CD14-positive monocyte (primary cell): Measurements from ENCODE around the gene GOLGA8H. TPM values are rescaled to one million over a fixed set of nuclear protein-coding genes. Genes with fewer than 3 reads are reported as not detected.
"Not testable (repeated sequence)": the region's sequence is repeated elsewhere in the genome, so short reads cannot be mapped to it uniquely, and the experiment has no call there.

ENCODE experiments used
- DNase-seq, 3 donors: peaks; one replicate each; pipeline ENCODE4 v3.0.0-alpha.2; 2011 to 2022
- H2AFZ ChIP-seq: 2 replicates; pipeline ENCODE4 v1.6.0; 2012; ENCODE audit warnings: mild to moderate bottlenecking, low read depth, low read length, inconsistent platforms; ENCODE audit not compliant: insufficient read depth, poor library complexity, severe bottlenecking
- H3K27ac ChIP-seq, 2 donors: 1 replicate in 1 of 2; 2 replicates in 1 of 2; pipeline ENCODE4 v1.5.1; 2012 to 2013; ENCODE audit warnings: low read length in 2 of 2, control low read depth in 1 of 2, inconsistent platforms in 1 of 2, low read depth in 1 of 2, mild to moderate bottlenecking in 1 of 2
- H3K27me3 ChIP-seq, 2 donors: one replicate each; pipeline versions ENCODE4 v1.6.0 to v1.6.1; 2011 to 2013; ENCODE audit warnings: low read length in 2 of 2; ENCODE audit not compliant: control insufficient read depth in 2 of 2, insufficient read depth in 2 of 2
- H3K36me3 ChIP-seq, 2 donors: replicated peaks in 1 of 2; 1 replicate in 1 of 2; 2 replicates in 1 of 2; pipeline versions ENCODE4 v1.5.1 to v1.6.1; 2012 to 2013; ENCODE audit warnings: low read length in 2 of 2, control low read depth in 1 of 2, inconsistent platforms in 1 of 2, mild to moderate bottlenecking in 1 of 2; ENCODE audit not compliant: insufficient read depth in 2 of 2, control insufficient read depth in 1 of 2
- H3K4me1 ChIP-seq, 2 donors: 1 replicate in 1 of 2; 2 replicates in 1 of 2; pipeline versions ENCODE4 v1.5.1 to v1.6.1; 2012 to 2013; ENCODE audit warnings: low read length in 2 of 2, control low read depth in 1 of 2, inconsistent platforms in 1 of 2, mild to moderate bottlenecking in 1 of 2, moderate library complexity in 1 of 2; ENCODE audit not compliant: insufficient read depth in 2 of 2, control insufficient read depth in 1 of 2
- H3K4me2 ChIP-seq: replicated peaks from 2 replicates; pipeline ENCODE3; 2012; ENCODE audit warnings: low read length, moderate library complexity, mild to moderate bottlenecking; ENCODE audit not compliant: poor library complexity, severe bottlenecking; ENCODE audit errors: extremely low read depth
- H3K4me3 ChIP-seq, 3 experiments: fragments of 200-600 bp in 1 of 3; sonication (generic) in 1 of 3; replicated peaks in 1 of 3; 1 replicate in 2 of 3; 2 replicates in 1 of 3; pipeline ENCODE4 v1.5.1; 2011 to 2013; ENCODE audit warnings: low read length in 3 of 3, mild to moderate bottlenecking in 3 of 3, control low read depth in 2 of 3, low read depth in 2 of 3, inconsistent platforms in 1 of 3, moderate library complexity in 1 of 3
- H3K79me2 ChIP-seq: 2 replicates; pipeline ENCODE4 v1.6.0; 2012; ENCODE audit warnings: mild to moderate bottlenecking, control low read depth, inconsistent platforms, low read length, moderate library complexity; ENCODE audit not compliant: insufficient read depth
- H3K9ac ChIP-seq: 2 replicates; pipeline ENCODE4 v1.6.0; 2017; ENCODE audit warnings: low read length, mild to moderate bottlenecking; ENCODE audit not compliant: insufficient read depth, poor library complexity, severe bottlenecking
- H3K9me3 ChIP-seq, 2 donors: replicated peaks in 1 of 2; 1 replicate in 1 of 2; 2 replicates in 1 of 2; pipeline versions ENCODE4 v1.5.1 to v1.6.1; 2012 to 2013; ENCODE audit warnings: low read length in 2 of 2, control low read depth in 1 of 2; ENCODE audit not compliant: control insufficient read depth in 1 of 2, insufficient read depth in 1 of 2
- H4K20me1 ChIP-seq: 2 replicates; pipeline ENCODE4 v1.6.0; 2012; ENCODE audit warnings: mild to moderate bottlenecking, low read length, control low read depth, moderate library complexity; ENCODE audit not compliant: insufficient read depth
- H3K27ac Mint-ChIP-seq, 7 donors: one replicate each; pipeline ENCODE4 v1.8.0; 2020; ENCODE audit warnings: mild to moderate bottlenecking in 7 of 7, mixed read lengths in 7 of 7, moderate library complexity in 6 of 7, inconsistent platforms in 2 of 7
- H3K27me3 Mint-ChIP-seq, 3 donors: one replicate each; pipeline ENCODE4 v1.8.0; 2021 to 2022; ENCODE audit warnings: low read depth in 3 of 3, mild to moderate bottlenecking in 3 of 3, mixed read lengths in 3 of 3, moderate library complexity in 3 of 3, inconsistent platforms in 1 of 3
- H3K36me3 Mint-ChIP-seq, 2 donors: one replicate each; pipeline ENCODE4 v1.8.0; 2020; ENCODE audit warnings: mixed read lengths in 2 of 2, inconsistent platforms in 1 of 2, mild to moderate bottlenecking in 1 of 2
- H3K4me1 Mint-ChIP-seq: one replicate; pipeline ENCODE4 v1.8.0; 2020; ENCODE audit warnings: mild to moderate bottlenecking, mixed read lengths
- H3K4me3 Mint-ChIP-seq, 2 donors: one replicate each; pipeline ENCODE4 v1.8.0; 2020; ENCODE audit warnings: mild to moderate bottlenecking in 2 of 2, mixed read lengths in 2 of 2, moderate library complexity in 1 of 2
- H3K9me3 Mint-ChIP-seq, 7 donors: one replicate each; pipeline ENCODE4 v1.8.0; 2020 to 2022; ENCODE audit warnings: mixed read lengths in 7 of 7, mild to moderate bottlenecking in 6 of 7, moderate library complexity in 6 of 7, inconsistent platforms in 2 of 7
- WGBS: methylation state at CpG from one replicate; pipeline ENCODE4 v1.1.5; 2013; ENCODE audit warnings: missing lambda C conversion rate; ENCODE audit not compliant: insufficient coverage; 5-methylcytosine and 5-hydroxymethylcytosine counted together
- intact Hi-C, 2 donors: fragments of 100-400 bp; cut with micrococcal nuclease; formaldehyde crosslinking; loops; one replicate each; pipeline versions ENCODE4 v1.15.0 to v1.15.1; 2023
- polyA plus RNA-seq, 3 donors: library from polyadenylated mRNA; depleted of rRNA in 1 of 3; unstranded in 2 of 3; stranded (reverse) in 1 of 3; fragments of 300-500 nt in 2 of 3; fragments of >200 nt in 1 of 3; fragmentation: Illumina TruSeq in 2 of 3; gene quantifications; 1 replicate in 2 of 3; 2 replicates in 1 of 3; pipeline ENCODE4 v1.2.3, GENCODE V29; 2012 to 2021

GOLGA8H gene
- polyA plus RNA-seq, 3 donors, result 1.9 TPM; not detected in 2

GRCh38 chr15:30580716-30581115 is 23.1 kb upstream of the GOLGA8H start:
- intact Hi-C loops, H3K9me3 Mint-ChIP-seq, H3K4me1 Mint-ChIP-seq, H3K27me3 Mint-ChIP-seq, H3K4me3 Mint-ChIP-seq, DNase-seq, H3K27me3 ChIP-seq, H3K36me3 Mint-ChIP-seq, H4K20me1 ChIP-seq, H3K4me3 ChIP-seq, H3K27ac ChIP-seq, H2AFZ ChIP-seq, H3K36me3 ChIP-seq, H3K9me3 ChIP-seq, H3K4me2 ChIP-seq, H3K4me1 ChIP-seq, H3K79me2 ChIP-seq, H3K27ac Mint-ChIP-seq, H3K9ac ChIP-seq: not testable (repeated sequence)
- WGBS, result no CpG with 5 or more reads among the region's 4 CpGs

- H3K27me3 Mint-ChIP-seq, H3K4me3 ChIP-seq, H2AFZ ChIP-seq, intact Hi-C loops, H3K36me3 ChIP-seq, H3K27me3 ChIP-seq, H3K4me1 Mint-ChIP-seq, H3K79me2 ChIP-seq, H3K36me3 Mint-ChIP-seq, H4K20me1 ChIP-seq, H3K9me3 ChIP-seq, H3K4me1 ChIP-seq, H3K27ac Mint-ChIP-seq, H3K9ac ChIP-seq, DNase-seq, H3K4me2 ChIP-seq, H3K4me3 Mint-ChIP-seq, H3K27ac ChIP-seq, H3K9me3 Mint-ChIP-seq: not testable (repeated sequence)
- WGBS, result no CpG with 5 or more reads among the region's 2 CpGs
These were observed 4.9 kb upstream of the GOLGA8H start for GRCh38 chr15:30598953-30599352.

GRCh38 chr15:30612271-30612670 is 8.4 kb downstream of the GOLGA8H start:
- H2AFZ ChIP-seq, H4K20me1 ChIP-seq, H3K4me3 Mint-ChIP-seq, H3K27me3 Mint-ChIP-seq, DNase-seq, H3K9me3 ChIP-seq, H3K4me1 ChIP-seq, H3K4me2 ChIP-seq, H3K27ac Mint-ChIP-seq, H3K4me1 Mint-ChIP-seq, H3K79me2 ChIP-seq, H3K9ac ChIP-seq, H3K4me3 ChIP-seq, H3K9me3 Mint-ChIP-seq, intact Hi-C loops, H3K27me3 ChIP-seq, H3K36me3 ChIP-seq, H3K36me3 Mint-ChIP-seq, H3K27ac ChIP-seq: not testable (repeated sequence)
- WGBS, result no CpG with 5 or more reads among the region's 6 CpGs
